HepG2 (cell line): ENCODE data around the gene PSMB2. TPM values are rescaled to one million over a fixed set of nuclear protein-coding genes. Genes with fewer than 3 reads are reported as not detected.

ENCODE experiments used
- AHR ChIP-seq: IDR thresholded peaks from 2 replicates; pipeline ENCODE4 v1.6.1; 2018; ENCODE audit warnings: missing genetic modification reagents, missing compliant biosample characterization
- BHLHE40 ChIP-seq: IDR thresholded peaks from 2 replicates; pipeline ENCODE4 v1.6.1; 2011; ENCODE audit warnings: low read length, improper control_type of control experiment
- HNRNPLL ChIP-seq: fragments of 200-400 bp; formaldehyde crosslinking; IDR thresholded peaks from 2 replicates; pipeline ENCODE4 v1.6.1; 2017; ENCODE audit warnings: mild to moderate bottlenecking, low read depth, low read length; ENCODE audit not compliant: poor library complexity, severe bottlenecking
- IRX3 ChIP-seq: sonication (generic); formaldehyde crosslinking; IDR thresholded peaks from 2 replicates; pipeline ENCODE4 v1.8.1; 2023; ENCODE audit warnings: mild to moderate bottlenecking, low read depth, missing genetic modification reagents, borderline replicate concordance
- MAFK ChIP-seq, 2 experiments: IDR thresholded peaks in 1 of 2; conservative IDR thresholded peaks in 1 of 2; 2 replicates each; pipeline ENCODE4 v1.6.1; 2011; ENCODE audit warnings: improper control_type of control experiment in 2 of 2, low read length in 2 of 2
- PHF5A ChIP-seq: IDR thresholded peaks from one replicate; pipeline ENCODE4 v1.6.1; 2018; ENCODE audit warnings: low read depth, missing genetic modification reagents; ENCODE audit not compliant: unreplicated experiment
- SRF ChIP-seq: IDR thresholded peaks from 2 replicates; pipeline ENCODE4 v1.6.1; 2011; ENCODE audit warnings: mild to moderate bottlenecking, low read depth, low read length, moderate library complexity
- ZBTB7B ChIP-seq: sonication (generic); formaldehyde crosslinking; IDR thresholded peaks from 2 replicates; pipeline ENCODE4 v1.4.0; 2020; ENCODE audit warnings: missing genetic modification reagents
- ZC3H4 ChIP-seq: sonication (generic); formaldehyde crosslinking; IDR thresholded peaks from 2 replicates; pipeline ENCODE4 v1.4.0; 2020; ENCODE audit warnings: missing genetic modification reagents, borderline replicate concordance
- ZNF224 ChIP-seq: sonication (generic); formaldehyde crosslinking; IDR thresholded peaks from 2 replicates; pipeline ENCODE4 v1.5.0; 2020; ENCODE audit warnings: mild to moderate bottlenecking, missing genetic modification reagents
- ZNF234 ChIP-seq: sonication (generic); formaldehyde crosslinking; conservative IDR thresholded peaks from 2 replicates; pipeline ENCODE4 v1.5.1; 2020; ENCODE audit warnings: mild to moderate bottlenecking, missing genetic modification reagents
- ZNF251 ChIP-seq: sonication (generic); formaldehyde crosslinking; IDR thresholded peaks from 2 replicates; pipeline ENCODE4 v1.9.0; 2021; ENCODE audit warnings: mild to moderate bottlenecking, missing genetic modification reagents
- ZNF720 ChIP-seq: sonication (generic); formaldehyde crosslinking; IDR thresholded peaks from 2 replicates; pipeline ENCODE4 v1.4.0; 2020; ENCODE audit warnings: missing genetic modification reagents
- ZNF788 ChIP-seq: sonication (generic); formaldehyde crosslinking; IDR thresholded peaks from 2 replicates; pipeline ENCODE4 v1.5.0; 2020; ENCODE audit warnings: mild to moderate bottlenecking, missing genetic modification reagents, borderline replicate concordance
- polyA plus RNA-seq, 8 experiments: library from polyadenylated mRNA; depleted of rRNA in 3 of 8; stranded (reverse) in 7 of 8; unstranded in 1 of 8; fragments of >200 nt; fragmentation: Illumina TruSeq in 4 of 8; extraction: Trizol in 4 of 8; gene quantifications; 2 replicates each; pipeline versions ENCODE4 v1.2.1 to v1.2.3, GENCODE V29; 2011 to 2016; ENCODE audit warnings: low read depth in 4 of 8, missing spikeins in 1 of 8, mixed read lengths in 1 of 8; ENCODE audit not compliant: insufficient read depth in 1 of 8
- total RNA-seq, 5 experiments: library from RNA; depleted of rRNA; stranded (reverse); fragments of >200 nt; fragmentation: Illumina TruSeq; extraction: Trizol; gene quantifications; 2 replicates each; pipeline ENCODE4 v1.2.3, GENCODE V29; 2016; ENCODE audit warnings: low read depth in 1 of 5
- TF ChIP-seq, protein P1 (sequence below): sonication (generic); formaldehyde crosslinking; IDR thresholded peaks from 2 replicates; pipeline ENCODE4 v1.4.0; 2020; ENCODE audit warnings: missing genetic modification reagents
- TF ChIP-seq, protein P2 (sequence below): sonication (generic); formaldehyde crosslinking; IDR thresholded peaks from 2 replicates; pipeline ENCODE4 v1.5.0; 2020; ENCODE audit warnings: mild to moderate bottlenecking, missing genetic modification reagents, borderline replicate concordance
- TF ChIP-seq, protein P3 (sequence below): sonication (generic); formaldehyde crosslinking; IDR thresholded peaks from 2 replicates; pipeline ENCODE4 v1.5.0; 2020; ENCODE audit warnings: missing genetic modification reagents
- TF ChIP-seq, protein P4 (sequence below): IDR thresholded peaks from 2 replicates; pipeline ENCODE4 v1.6.1; 2016; ENCODE audit warnings: missing biosample characterization, missing genetic modification reagents, low read depth
- TF ChIP-seq, protein P5 (sequence below): fragments of 450-650 bp; IDR thresholded peaks from 2 replicates; pipeline ENCODE4 v1.6.1; 2017

The PSMB2 gene
- total and polyA plus RNA-seq, 2 of the 13 experiments (the other 11 are each of a cell fraction or from before 2014, with no cell fraction given) = 60.6 to 62.2 TPM

DNA sequence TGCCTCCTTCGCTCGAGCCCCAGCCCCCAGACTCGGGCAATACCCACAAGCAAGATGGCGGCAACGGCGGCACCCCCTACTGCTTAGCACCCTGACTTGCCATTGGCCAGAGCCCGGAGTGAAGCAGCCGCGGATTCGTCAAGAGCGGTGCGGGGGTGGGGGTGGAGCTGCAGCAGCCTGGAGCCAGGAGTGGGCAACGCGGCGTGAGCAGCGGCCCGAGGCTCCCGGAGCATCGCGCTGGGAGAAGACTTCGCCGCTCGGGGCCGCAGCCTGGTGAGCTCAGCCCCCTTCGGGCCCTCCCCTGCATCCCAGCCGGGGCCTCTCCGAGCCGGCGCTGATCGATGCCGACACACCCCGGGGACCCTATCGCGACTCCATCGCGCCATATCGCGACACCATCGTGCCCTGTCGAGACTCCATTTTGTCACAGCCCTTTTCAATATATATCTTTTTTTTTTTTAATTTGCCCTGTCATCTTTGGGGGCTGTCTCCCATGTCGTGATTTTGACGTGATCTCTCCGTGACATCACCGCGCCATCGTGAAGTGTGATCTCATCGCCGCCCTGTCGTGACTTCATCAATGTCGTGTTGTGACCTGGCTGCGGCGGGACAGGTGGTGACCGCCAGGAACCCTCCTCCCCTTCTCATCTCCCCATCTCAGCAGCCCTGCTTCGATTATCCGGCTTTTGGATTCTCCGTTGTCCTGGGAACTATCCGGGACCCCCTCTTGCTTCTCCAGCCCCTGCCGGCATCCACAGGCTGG is 83.5 kb downstream of the PSMB2 start, which contains the start of gene NCDN (continued):
- TF ChIP-seq, protein P1, sequence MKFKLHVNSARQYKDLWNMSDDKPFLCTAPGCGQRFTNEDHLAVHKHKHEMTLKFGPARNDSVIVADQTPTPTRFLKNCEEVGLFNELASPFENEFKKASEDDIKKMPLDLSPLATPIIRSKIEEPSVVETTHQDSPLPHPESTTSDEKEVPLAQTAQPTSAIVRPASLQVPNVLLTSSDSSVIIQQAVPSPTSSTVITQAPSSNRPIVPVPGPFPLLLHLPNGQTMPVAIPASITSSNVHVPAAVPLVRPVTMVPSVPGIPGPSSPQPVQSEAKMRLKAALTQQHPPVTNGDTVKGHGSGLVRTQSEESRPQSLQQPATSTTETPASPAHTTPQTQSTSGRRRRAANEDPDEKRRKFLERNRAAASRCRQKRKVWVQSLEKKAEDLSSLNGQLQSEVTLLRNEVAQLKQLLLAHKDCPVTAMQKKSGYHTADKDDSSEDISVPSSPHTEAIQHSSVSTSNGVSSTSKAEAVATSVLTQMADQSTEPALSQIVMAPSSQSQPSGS = no peak
- peak; percentile 14 for TF ChIP-seq HNRNPLL
- no peak for TF ChIP-seq ZBTB7B (CRISPR knock-in tag)
- TF ChIP-seq SRF = no peak
- TF ChIP-seq, protein P2, sequence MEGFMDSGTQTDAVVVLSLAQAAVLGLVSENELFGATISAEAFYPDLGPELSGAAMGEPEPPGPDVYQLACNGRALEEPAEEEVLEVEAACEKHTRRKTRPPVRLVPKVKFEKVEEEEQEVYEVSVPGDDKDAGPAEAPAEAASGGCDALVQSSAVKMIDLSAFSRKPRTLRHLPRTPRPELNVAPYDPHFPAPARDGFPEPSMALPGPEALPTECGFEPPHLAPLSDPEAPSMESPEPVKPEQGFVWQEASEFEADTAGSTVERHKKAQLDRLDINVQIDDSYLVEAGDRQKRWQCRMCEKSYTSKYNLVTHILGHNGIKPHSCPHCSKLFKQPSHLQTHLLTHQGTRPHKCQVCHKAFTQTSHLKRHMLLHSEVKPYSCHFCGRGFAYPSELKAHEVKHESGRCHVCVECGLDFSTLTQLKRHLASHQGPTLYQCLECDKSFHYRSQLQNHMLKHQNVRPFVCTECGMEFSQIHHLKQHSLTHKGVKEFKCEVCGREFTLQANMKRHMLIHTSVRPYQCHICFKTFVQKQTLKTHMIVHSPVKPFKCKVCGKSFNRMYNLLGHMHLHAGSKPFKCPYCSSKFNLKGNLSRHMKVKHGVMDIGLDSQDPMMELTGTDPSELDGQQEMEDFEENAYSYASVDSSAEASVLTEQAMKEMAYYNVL (CRISPR knock-in tag) = peak; percentile 47; the same call in 1 of the 2 replicates
- TF ChIP-seq MAFK (conservative IDR thresholded peaks at IDR 0.05 in 1 of 2, IDR thresholded peaks at IDR 0.05 in 1 of 2; ENCODE audit: low read length in 2 of 2) = no peak
- TF ChIP-seq ZNF720 (CRISPR knock-in tag) = no peak
- TF ChIP-seq ZNF234 (CRISPR knock-in tag) = no peak
- TF ChIP-seq ZNF224 (CRISPR knock-in tag) = no peak
- TF ChIP-seq, protein P3, sequence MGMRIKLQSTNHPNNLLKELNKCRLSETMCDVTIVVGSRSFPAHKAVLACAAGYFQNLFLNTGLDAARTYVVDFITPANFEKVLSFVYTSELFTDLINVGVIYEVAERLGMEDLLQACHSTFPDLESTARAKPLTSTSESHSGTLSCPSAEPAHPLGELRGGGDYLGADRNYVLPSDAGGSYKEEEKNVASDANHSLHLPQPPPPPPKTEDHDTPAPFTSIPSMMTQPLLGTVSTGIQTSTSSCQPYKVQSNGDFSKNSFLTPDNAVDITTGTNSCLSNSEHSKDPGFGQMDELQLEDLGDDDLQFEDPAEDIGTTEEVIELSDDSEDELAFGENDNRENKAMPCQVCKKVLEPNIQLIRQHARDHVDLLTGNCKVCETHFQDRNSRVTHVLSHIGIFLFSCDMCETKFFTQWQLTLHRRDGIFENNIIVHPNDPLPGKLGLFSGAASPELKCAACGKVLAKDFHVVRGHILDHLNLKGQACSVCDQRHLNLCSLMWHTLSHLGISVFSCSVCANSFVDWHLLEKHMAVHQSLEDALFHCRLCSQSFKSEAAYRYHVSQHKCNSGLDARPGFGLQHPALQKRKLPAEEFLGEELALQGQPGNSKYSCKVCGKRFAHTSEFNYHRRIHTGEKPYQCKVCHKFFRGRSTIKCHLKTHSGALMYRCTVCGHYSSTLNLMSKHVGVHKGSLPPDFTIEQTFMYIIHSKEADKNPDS (CRISPR knock-in tag) = no peak
- 0 out of 2 replicates have a peak, but pooled peaks have one; percentile 63 for TF ChIP-seq ZNF788 (CRISPR knock-in tag)
- TF ChIP-seq ZC3H4 (CRISPR knock-in tag) = no peak
- no peak for TF ChIP-seq IRX3 (CRISPR knock-in tag)
- TF ChIP-seq AHR (CRISPR knock-in tag) = no peak
- TF ChIP-seq BHLHE40 = no peak; the same call in 1 of the 2 replicates
- TF ChIP-seq, protein P4, sequence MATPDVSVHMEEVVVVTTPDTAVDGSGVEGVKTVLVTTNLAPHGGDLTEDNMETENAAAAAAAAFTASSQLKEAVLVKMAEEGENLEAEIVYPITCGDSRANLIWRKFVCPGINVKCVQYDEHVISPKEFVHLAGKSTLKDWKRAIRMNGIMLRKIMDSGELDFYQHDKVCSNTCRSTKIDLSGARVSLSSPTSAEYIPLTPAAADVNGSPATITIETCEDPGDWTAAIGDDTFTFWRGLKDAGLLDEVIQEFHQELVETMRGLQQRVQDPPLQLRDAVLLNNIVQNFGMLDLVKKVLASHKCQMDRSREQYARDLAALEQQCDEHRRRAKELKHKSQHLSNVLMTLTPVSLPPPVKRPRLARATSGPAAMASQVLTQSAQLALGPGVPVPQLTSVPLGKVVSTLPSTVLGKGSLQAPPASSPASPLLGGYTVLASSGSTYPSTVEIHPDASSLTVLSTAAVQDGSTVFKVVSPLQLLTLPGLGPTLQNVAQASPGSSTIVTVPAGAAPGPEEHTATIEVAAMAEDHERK (CRISPR knock-in tag) = peak; percentile 27; the same call in 1 of the 2 replicates
- no peak for TF ChIP-seq ZNF251 (CRISPR knock-in tag)
- TF ChIP-seq, protein P5, sequence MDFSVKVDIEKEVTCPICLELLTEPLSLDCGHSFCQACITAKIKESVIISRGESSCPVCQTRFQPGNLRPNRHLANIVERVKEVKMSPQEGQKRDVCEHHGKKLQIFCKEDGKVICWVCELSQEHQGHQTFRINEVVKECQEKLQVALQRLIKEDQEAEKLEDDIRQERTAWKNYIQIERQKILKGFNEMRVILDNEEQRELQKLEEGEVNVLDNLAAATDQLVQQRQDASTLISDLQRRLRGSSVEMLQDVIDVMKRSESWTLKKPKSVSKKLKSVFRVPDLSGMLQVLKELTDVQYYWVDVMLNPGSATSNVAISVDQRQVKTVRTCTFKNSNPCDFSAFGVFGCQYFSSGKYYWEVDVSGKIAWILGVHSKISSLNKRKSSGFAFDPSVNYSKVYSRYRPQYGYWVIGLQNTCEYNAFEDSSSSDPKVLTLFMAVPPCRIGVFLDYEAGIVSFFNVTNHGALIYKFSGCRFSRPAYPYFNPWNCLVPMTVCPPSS = no peak
- TF ChIP-seq PHF5A (CRISPR knock-in tag) = peak; percentile 61
